PC-3 (cell line): ENCODE results near the gene ZNF524. TPM values are rescaled to one million over a fixed set of nuclear protein-coding genes. Genes with fewer than 3 reads are reported as not detected.

Experiments
- ATAC-seq: fragments of 200-7000 bp; cut with Tn5 transposase; 2 replicates; pipeline ENCODE4 v1.9.1; 2020; ENCODE audit warnings: mild to moderate bottlenecking, moderate library complexity
- BruUV-seq: library from RNA; stranded (reverse); fragments of 400-500 nt; replicated peaks from 2 replicates; lab custom pipeline; 2021; lab: Mats Ljungman, UMichigan
- CTCF ChIA-PET: fragments of 300-600 bp; sonication (Branson Sonifier 250); formaldehyde crosslinking; loops from one replicate; lab custom pipeline; 2022; ENCODE audit warnings: antibody characterized with exemption; lab: Charles Lee
- POLR2A ChIA-PET: fragments of 300-600 bp; sonication (Branson Sonifier 250); formaldehyde crosslinking; loops from one replicate; lab custom pipeline; 2022; ENCODE audit warnings: antibody characterized with exemption; ENCODE audit not compliant: unreplicated experiment; lab: Charles Lee
- DNase-seq: peaks from one replicate; pipeline ENCODE4 v3.0.0-alpha.2; 2015
- H2AFZ ChIP-seq: fragments of 300-600 bp; sonication (generic); 2 replicates; pipeline ENCODE4 v1.6.0; 2016; ENCODE audit warnings: antibody characterized with exemption, low read length
- H3F3A ChIP-seq: fragments of 300-600 bp; sonication (generic); one replicate; pipeline ENCODE4 v1.6.0; 2017; ENCODE audit warnings: antibody characterized with exemption, low read length, control low read depth, mild to moderate bottlenecking; ENCODE audit not compliant: unreplicated experiment
- H3K27ac ChIP-seq: fragments of 300-600 bp; sonication (generic); 2 replicates; pipeline ENCODE4 v1.5.1; 2016; ENCODE audit warnings: mild to moderate bottlenecking, low read length
- H3K27me3 ChIP-seq: fragments of 300-600 bp; sonication (generic); 2 replicates; pipeline ENCODE4 v1.6.1; 2016; ENCODE audit warnings: low read length, mixed read lengths
- H3K36me3 ChIP-seq: fragments of 300-600 bp; sonication (generic); 2 replicates; pipeline ENCODE4 v1.6.1; 2016; ENCODE audit warnings: low read depth, mixed run types, low read length, mixed read lengths
- H3K4me1 ChIP-seq: fragments of 300-600 bp; sonication (generic); 2 replicates; pipeline ENCODE4 v1.5.1; 2016; ENCODE audit warnings: low read length; ENCODE audit not compliant: insufficient read depth
- H3K4me2 ChIP-seq: fragments of 300-600 bp; sonication (generic); 2 replicates; pipeline ENCODE4 v1.6.0; 2016; ENCODE audit warnings: low read length
- H3K4me3 ChIP-seq: fragments of 300-600 bp; sonication (generic); 2 replicates; pipeline ENCODE4 v1.5.1; 2016; ENCODE audit warnings: mild to moderate bottlenecking, low read length, mixed read lengths
- H3K79me2 ChIP-seq: fragments of 300-600 bp; sonication (generic); 2 replicates; pipeline ENCODE4 v1.6.1; 2017; ENCODE audit warnings: low read length, mixed read lengths
- H3K9ac ChIP-seq: fragments of 300-600 bp; sonication (generic); 2 replicates; pipeline ENCODE4 v1.6.0; 2016; ENCODE audit warnings: mild to moderate bottlenecking, low read length
- H3K9me2 ChIP-seq: fragments of 300-600 bp; sonication (generic); replicated peaks from 2 replicates; pipeline ENCODE4 v1.6.1; 2016; ENCODE audit warnings: mixed run types, low read length, mixed read lengths
- H3K9me3 ChIP-seq: fragments of 300-600 bp; sonication (generic); 2 replicates; pipeline ENCODE4 v1.6.1; 2016; ENCODE audit warnings: low read length, mixed read lengths
- H4K20me1 ChIP-seq: fragments of 300-600 bp; sonication (generic); 2 replicates; pipeline ENCODE4 v1.6.1; 2016; ENCODE audit warnings: low read length, mixed read lengths
- CTCF ChIP-seq: fragments of 300-600 bp; sonication (generic); conservative IDR thresholded peaks from 2 replicates; pipeline ENCODE4 v1.5.1; 2017; ENCODE audit warnings: antibody characterized with exemption, low read depth, mild to moderate bottlenecking, low read length
- EZH2 ChIP-seq: fragments of 300-600 bp; sonication (generic); IDR thresholded peaks from one replicate; pipeline ENCODE4 v1.6.1; 2017; ENCODE audit warnings: antibody characterized with exemption, mild to moderate bottlenecking, low read length; ENCODE audit not compliant: unreplicated experiment
- EZH2phosphoT487 ChIP-seq: fragments of 300-600 bp; sonication (generic); IDR thresholded peaks from 2 replicates; pipeline ENCODE4 v1.6.1; 2018; ENCODE audit warnings: mild to moderate bottlenecking, antibody characterized with exemption, low read length, borderline replicate concordance
- intact Hi-C: fragments of 100-400 bp; cut with micrococcal nuclease; formaldehyde crosslinking; loops from 2 replicates; pipeline ENCODE4 v1.9.0; 2023
- total RNA-seq: library from RNA; depleted of rRNA; stranded (reverse); fragments of >200 nt; gene quantifications from 2 replicates; pipeline ENCODE4 v1.2.3, GENCODE V29; 2014; rRNA removed

Gene ZNF524
- total RNA-seq, 1 experiment from 2014 or later = 27.7 TPM

- Histone ChIP-seq H4K20me1 (peaks cover 19% of the 10 kb centered on the region), H3K9me3 (no peaks in the 10 kb centered on the region), H3K4me3 (no peak overlapping the region; the same call in 1 of the 2 replicates), H3K36me3 (peaks cover 13% of the 10 kb centered on the region), H3K79me2 (peaks cover 37% of the 10 kb centered on the region), H3K9ac (no peak overlapping the region), H3K9me2 (no peaks in the 10 kb centered on the region), H2AFZ (no peak overlapping the region), H3K27ac (no peak overlapping the region), H3K27me3 (no peaks in the 10 kb centered on the region), H3K4me2 (no peak overlapping the region; the same call in 1 of the 2 replicates), H3F3A (peaks cover under 1% of the 10 kb centered on the region), H3K4me1 (peaks cover 15% of the 10 kb centered on the region)
- POLR2A ChIA-PET = no interaction called here
- no peak for ATAC-seq
- no peak for DNase-seq
- BruUV-seq = no TSS peak
- CTCF ChIA-PET = interaction anchor here (0.5 to 0.7 kb wide), 3 partner anchors 16 to 590 kb away, joined by 5 to 12 read pairs (median 9); partner anchors contain the start of gene RDH13
- intact Hi-C loops = no loop called here
- TF ChIP-seq CTCF = no peak
- TF ChIP-seq EZH2phosphoT487 = no peak
- TF ChIP-seq EZH2 = no peak
Measured at GRCh38 chr19:55652311-55653128, 52.4 kb downstream of the ZNF524 start.

Other genes starting within 250 kb of the ZNF524 start
- gene COX6B2, start 245.6 kb upstream of the ZNF524 start, total RNA-seq = 0.80 and 2.4 TPM in 2 replicates
- not detected in 2 replicates for gene GARIN5B, start 237.0 kb upstream of the ZNF524 start, total RNA-seq
- gene IL11, start 229.8 kb upstream of the ZNF524 start, total RNA-seq = 7.5 and 10.7 TPM in 2 replicates
- gene TMEM190, start 223.5 kb upstream of the ZNF524 start, total RNA-seq = not detected in 2 replicates
- gene TMEM238, start 216.0 kb upstream of the ZNF524 start, total RNA-seq = 22.1 and 22.8 TPM in 2 replicates
- gene RPL28, start 214.4 kb upstream of the ZNF524 start, total RNA-seq = 550 and 836 TPM in 2 replicates
- 2,068 and 2,245 TPM in 2 replicates for gene UBE2S, start 192.5 kb upstream of the ZNF524 start, total RNA-seq
- not detected in 2 replicates for gene SHISA7, start 157.0 kb upstream of the ZNF524 start, total RNA-seq
- gene ISOC2, start 138.6 kb upstream of the ZNF524 start, total RNA-seq = 251 and 270 TPM in 2 replicates
- not detected in 2 replicates for gene C19orf85, start 135.5 kb upstream of the ZNF524 start, total RNA-seq
- 11.8 and 24.2 TPM in 2 replicates for gene ZNF628, start 123.7 kb upstream of the ZNF524 start, total RNA-seq
- gene NAT14, start 115.1 kb upstream of the ZNF524 start, total RNA-seq = 17.5 and 21.0 TPM in 2 replicates
- gene SSC5D, start 111.9 kb upstream of the ZNF524 start, total RNA-seq = 0.17 TPM in 1 of 2 replicates, not detected in the other
- gene SBK2, start 63.2 kb upstream of the ZNF524 start, total RNA-seq = not detected in 2 replicates
- gene SBK3, start 54.7 kb upstream of the ZNF524 start, total RNA-seq = 0.46 TPM in 1 of 2 replicates, not detected in the other
- gene ZNF579, start 19.4 kb upstream of the ZNF524 start, total RNA-seq = 13.5 and 26.1 TPM in 2 replicates
- gene FIZ1, start 771 bp upstream of the ZNF524 start, total RNA-seq = 11.6 and 11.7 TPM in 2 replicates
- 5.5 and 8.2 TPM in 2 replicates for gene ZNF865, start 5.4 kb downstream of the ZNF524 start, total RNA-seq
- gene ZNF784, start 24.3 kb downstream of the ZNF524 start, total RNA-seq = 9.0 and 18.0 TPM in 2 replicates
- gene ZNF580, start 40.7 kb downstream of the ZNF524 start, total RNA-seq = 15.2 and 23.9 TPM in 2 replicates
- gene ZNF581, start 43.4 kb downstream of the ZNF524 start, total RNA-seq = 25.6 and 37.5 TPM in 2 replicates
- gene CCDC106, start 47.9 kb downstream of the ZNF524 start, total RNA-seq = 36.0 and 41.4 TPM in 2 replicates
- gene U2AF2, start 54.7 kb downstream of the ZNF524 start, total RNA-seq = 343 and 360 TPM in 2 replicates
- gene EPN1, start 74.9 kb downstream of the ZNF524 start, total RNA-seq = 203 and 240 TPM in 2 replicates
- gene NLRP9, start 138.1 kb downstream of the ZNF524 start, total RNA-seq = not detected in 2 replicates
- gene RFPL4A, start 158.8 kb downstream of the ZNF524 start, total RNA-seq = not detected in 2 replicates
- not detected in 2 replicates for gene RFPL4AL1, start 168.8 kb downstream of the ZNF524 start, total RNA-seq
- 0.15 and 0.23 TPM in 2 replicates for gene NLRP11, start 231.7 kb downstream of the ZNF524 start, total RNA-seq
- gene NLRP4, start 236.3 kb downstream of the ZNF524 start, total RNA-seq = not detected in 2 replicates